A172 (cell line): Measurements from ENCODE around the gene LRRC37A. TPM values are rescaled to one million over a fixed set of nuclear protein-coding genes. Genes with fewer than 3 reads are reported as not detected.
"Not testable (repeated sequence)": the region's sequence is repeated elsewhere in the genome, so short reads cannot be mapped to it uniquely, and the experiment has no call there.

Source experiments
- DNase-seq: peaks from one replicate; pipeline ENCODE4 v3.0.0-alpha.2; 2015; ENCODE audit warnings: low spot score
- total RNA-seq: library from RNA; depleted of rRNA; stranded (reverse); fragments of >200 nt; shearing (Covaris generic); gene quantifications from 2 replicates; pipeline ENCODE4 v1.2.3, GENCODE V29; 2014; rRNA removed

Gene LRRC37A
- total RNA-seq, 1 experiment from 2014 or later = 0.10 TPM

- not testable (repeated sequence) for DNase-seq
These were observed 7.3 kb upstream of the LRRC37A start for GRCh38 chr17:46287587-46287986.

- not testable (repeated sequence) for DNase-seq
These were observed 3.9 kb upstream of the LRRC37A start for GRCh38 chr17:46290906-46291546.

- DNase-seq = not testable (repeated sequence)
These were observed 3.3 kb upstream of the LRRC37A start for GRCh38 chr17:46291618-46292017.

GRCh38 chr17:46341220-46341619 lies 46.3 kb downstream of the LRRC37A start:
- not testable (repeated sequence) for DNase-seq

GRCh38 chr17:46342131-46342530 lies 47.2 kb downstream of the LRRC37A start:
- DNase-seq = not testable (repeated sequence)

- DNase-seq = not testable (repeated sequence)
These were observed 53.4 kb downstream of the LRRC37A start for GRCh38 chr17:46348345-46348744.

- not testable (repeated sequence) for DNase-seq
These were observed 54.1 kb downstream of the LRRC37A start for GRCh38 chr17:46349060-46349459.

DNA sequence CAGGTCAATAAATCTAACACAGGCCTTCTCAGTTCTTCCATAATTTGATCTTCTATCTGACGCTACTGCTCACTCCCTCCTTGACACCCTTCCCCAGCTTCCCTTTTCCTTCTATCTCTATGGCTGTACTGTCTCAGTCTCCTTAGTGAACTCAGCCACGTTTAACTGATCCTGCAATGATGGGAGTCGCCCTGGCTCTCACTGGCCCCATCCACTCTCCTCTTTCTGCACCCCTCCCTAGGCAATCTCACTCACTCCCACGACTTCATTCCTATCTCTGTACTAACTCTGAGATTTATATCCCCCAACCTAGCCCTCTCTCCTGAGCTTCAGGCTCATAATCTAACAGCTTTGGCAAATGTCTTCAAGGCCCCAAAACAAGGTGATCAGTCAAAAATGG lies 58.9 kb downstream of the LRRC37A start:
- not testable (repeated sequence) for DNase-seq

DNA sequence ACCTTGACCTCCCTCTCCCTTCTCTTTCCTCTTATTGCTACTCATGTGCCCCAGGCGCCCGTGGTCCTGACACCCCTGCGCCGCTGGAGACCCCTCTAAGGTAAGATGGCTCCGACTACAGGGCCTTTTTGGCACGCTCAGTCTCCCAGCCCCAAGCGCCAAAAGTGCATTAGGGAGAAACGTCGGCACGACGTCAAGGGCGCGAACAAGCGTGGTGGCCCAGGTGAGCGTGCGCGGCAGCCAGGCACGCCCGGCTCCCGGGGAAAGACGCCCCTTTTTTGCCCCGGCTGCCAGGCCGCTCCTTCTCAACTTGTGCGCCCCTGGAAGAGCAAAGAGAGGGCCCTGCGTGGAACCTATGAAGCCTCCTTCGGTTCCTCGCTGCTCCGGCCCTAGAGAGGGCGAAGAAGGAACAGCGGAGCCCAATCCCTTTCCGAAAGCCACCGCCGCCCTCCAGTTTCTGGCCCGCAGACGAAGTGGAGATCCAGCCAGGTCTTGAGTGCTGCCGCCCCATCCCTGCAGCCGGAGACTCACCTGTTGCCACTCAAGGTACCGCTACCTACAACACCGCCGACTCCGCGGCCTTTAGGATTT lies 66.3 kb downstream of the LRRC37A start:
- DNase-seq = not testable (repeated sequence)

GRCh38 chr17:46361755-46362154 lies 66.8 kb downstream of the LRRC37A start, which contains the start of gene ARL17B:
Gene ARL17B (minus strand): TSS chr17:46361766. CDS start chr17:46358397, 3,369 bp downstream.
- DNase-seq = not testable (repeated sequence)

- not testable (repeated sequence) for DNase-seq
These were observed 72.6 kb downstream of the LRRC37A start for GRCh38 chr17:46367520-46367919.

DNA sequence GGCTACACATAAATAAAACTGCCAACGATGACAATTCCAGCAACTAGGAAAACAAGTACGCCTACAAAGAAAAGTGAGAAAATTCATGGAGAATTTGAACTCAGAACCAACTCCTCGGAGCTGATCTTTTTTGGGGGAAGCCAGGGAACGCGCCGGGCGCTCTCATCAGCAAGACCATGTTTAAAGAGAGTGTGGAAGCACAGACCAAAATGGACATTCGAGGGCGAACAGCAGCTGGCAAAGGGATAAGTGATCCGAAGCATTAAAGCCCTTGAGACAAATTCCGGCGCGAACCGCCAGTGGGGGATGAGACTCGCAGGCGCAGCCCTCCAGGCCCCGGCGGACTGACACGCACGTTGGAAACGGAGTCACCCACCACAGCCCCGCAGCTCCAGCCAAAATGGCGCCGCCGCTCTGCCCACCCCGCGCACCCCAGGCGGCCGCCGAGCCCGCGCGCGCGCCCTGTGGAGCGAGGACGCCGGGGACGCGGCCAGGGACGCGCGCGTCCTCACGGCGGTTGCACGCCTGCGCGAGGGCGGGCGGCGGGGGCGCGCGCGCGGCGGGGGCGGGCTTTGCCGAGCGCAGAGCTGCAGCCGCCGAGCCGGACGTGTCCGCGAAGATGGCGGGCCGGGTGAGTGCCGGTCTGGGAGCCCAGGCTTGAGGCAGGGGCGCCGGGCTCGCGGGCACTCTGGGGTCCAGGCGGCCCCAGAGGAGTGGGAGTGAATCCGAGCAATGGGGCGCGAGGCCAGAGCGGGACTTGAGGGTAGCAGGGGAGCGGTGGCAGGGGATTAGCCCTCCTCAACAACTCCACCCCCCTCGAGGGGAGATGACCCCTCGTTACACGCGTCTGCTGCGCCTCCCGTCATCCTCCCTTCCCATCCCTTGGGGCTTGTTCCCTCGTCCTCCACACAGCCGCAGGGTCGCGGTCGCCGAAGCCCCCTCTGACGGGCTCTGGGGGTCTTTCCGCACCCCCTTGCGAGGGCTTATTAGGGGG lies 77.6 kb downstream of the LRRC37A start:
- not testable (repeated sequence) for DNase-seq

- DNase-seq = not testable (repeated sequence)
These were observed 78.5 kb downstream of the LRRC37A start for GRCh38 chr17:46373418-46373817.

DNA sequence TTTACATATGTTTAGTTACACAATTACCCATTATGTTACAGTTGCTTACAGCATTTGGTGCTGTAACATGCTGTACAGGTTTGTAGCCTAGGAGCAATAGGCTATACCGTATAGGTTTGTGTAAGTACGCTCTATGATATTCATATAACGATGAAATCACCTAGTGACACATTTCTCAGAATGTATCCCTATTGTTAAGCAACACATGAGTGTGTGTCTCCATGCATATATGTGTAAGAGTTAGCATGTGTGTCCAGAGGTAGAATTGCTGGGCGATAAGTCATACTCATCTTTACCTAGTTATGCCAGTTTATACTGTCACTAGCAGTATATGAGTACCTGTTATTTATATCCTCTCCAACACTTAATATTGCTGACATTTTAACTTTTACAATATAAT lies 88.2 kb downstream of the LRRC37A start:
- not testable (repeated sequence) for DNase-seq

- not testable (repeated sequence) for DNase-seq
These were observed 90.6 kb downstream of the LRRC37A start for GRCh38 chr17:46385491-46385890.

Other genes with a start within 250 kb of the LRRC37A start
- gene KANSL1, start 101.7 kb upstream of the LRRC37A start, total RNA-seq = 21.6 and 24.9 TPM in 2 replicates
- 21.6 and 26.7 TPM in 2 replicates for gene ARL17B, start 66.6 kb downstream of the LRRC37A start, total RNA-seq
- 1.9 and 3.4 TPM in 2 replicates for gene LRRC37A2, start 217.3 kb downstream of the LRRC37A start, total RNA-seq